ENCODE results near the gene ATP11B.

- no peak for TF ChIP-seq CTCF (conservative IDR thresholded peaks at IDR 0.05 in 1 of 2, IDR thresholded peaks at IDR 0.05 in 1 of 2; ENCODE audit: low read depth in 1 of 2, low read length in 2 of 2)
- TF ChIP-seq EZH2 (IDR thresholded peaks at IDR 0.05; ENCODE audit: low read length, missing control alignments): no peak
These were observed 117.9 kb downstream of the ATP11B start for GRCh38 chr3:182910936-182911781.
